GM18507 (cell line): ENCODE data around the gene KIF26B.
"Not testable (repeated sequence)": the region's sequence is repeated elsewhere in the genome, so short reads cannot be mapped to it uniquely, and the experiment has no call there.

Experiments
- DNase-seq: peaks from one replicate; pipeline ENCODE4 v3.0.0; 2011; ENCODE audit warnings: low read depth; ENCODE audit not compliant: insufficient read length; ENCODE audit errors: extremely low spot score
- FAIRE-seq: peaks from 2 replicates; lab custom pipeline; 2011; peaks lifted over from hg19 to GRCh38; lab: Jason Lieb, UNC

The KIF26B gene

GRCh38 chr1:245710961-245711903 is 556.4 kb downstream of the KIF26B start:
- DNase-seq: no peak
- no peak for FAIRE-seq

- FAIRE-seq: not testable (repeated sequence)
These were observed 559.2 kb downstream of the KIF26B start for GRCh38 chr1:245714027-245714426.

GRCh38 chr1:245715291-245715701 is 560.5 kb downstream of the KIF26B start:
- no peak for DNase-seq
- no peak for FAIRE-seq

More at GRCh38 chr1:245714027-245714426, 559.2 kb downstream of the KIF26B start:
- DNase-seq: not testable (repeated sequence)

- FAIRE-seq: no peak
- DNase-seq: no peak
These were observed 561.2 kb downstream of the KIF26B start for GRCh38 chr1:245715970-245716369.

- no peak for FAIRE-seq
- no peak for DNase-seq
These were observed 561.8 kb downstream of the KIF26B start for GRCh38 chr1:245716561-245716960.

GRCh38 chr1:245717611-245718010 is 562.8 kb downstream of the KIF26B start:
- DNase-seq (no peak), FAIRE-seq (no peak)

- no peak for FAIRE-seq
These were observed 563.3 kb downstream of the KIF26B start for GRCh38 chr1:245718123-245718522.

GRCh38 chr1:245718951-245719350 is 564.2 kb downstream of the KIF26B start:
- no peak for DNase-seq
- FAIRE-seq: no peak

More at GRCh38 chr1:245718123-245718522, 563.3 kb downstream of the KIF26B start:
- DNase-seq: no peak

- DNase-seq (no peak), FAIRE-seq (no peak)
These were observed 566.7 kb downstream of the KIF26B start for GRCh38 chr1:245721488-245721887.

- DNase-seq, FAIRE-seq: not testable (repeated sequence)
These were observed 573.2 kb downstream of the KIF26B start for GRCh38 chr1:245728035-245728434.

- DNase-seq (no peak), FAIRE-seq (no peak)
These were observed 576.0 kb downstream of the KIF26B start for GRCh38 chr1:245730801-245731200.

- not testable (repeated sequence) for FAIRE-seq, DNase-seq
These were observed 585.6 kb downstream of the KIF26B start for GRCh38 chr1:245740336-245740735.

- FAIRE-seq (no peak), DNase-seq (no peak)
These were observed 588.1 kb downstream of the KIF26B start for GRCh38 chr1:245742896-245743295.

- FAIRE-seq: no peak
These were observed 593.5 kb downstream of the KIF26B start for GRCh38 chr1:245748240-245748639.

GRCh38 chr1:245748646-245749045 is 593.9 kb downstream of the KIF26B start:
- FAIRE-seq (no peak), DNase-seq (no peak)

More at GRCh38 chr1:245748240-245748639, 593.5 kb downstream of the KIF26B start:
- no peak for DNase-seq

GRCh38 chr1:245749053-245749452 is 594.3 kb downstream of the KIF26B start:
- no peak for FAIRE-seq
- no peak for DNase-seq

GRCh38 chr1:245750261-245750660 is 595.5 kb downstream of the KIF26B start:
- DNase-seq (no peak), FAIRE-seq (no peak)

GRCh38 chr1:245751116-245751515 is 596.3 kb downstream of the KIF26B start:
- DNase-seq (no peak), FAIRE-seq (no peak)

- FAIRE-seq (no peak), DNase-seq (no peak)
These were observed 597.1 kb downstream of the KIF26B start for GRCh38 chr1:245751726-245752470.

GRCh38 chr1:245752561-245752960 is 597.8 kb downstream of the KIF26B start:
- no peak for FAIRE-seq

More at GRCh38 chr1:245752561-245752960, 597.8 kb downstream of the KIF26B start:
- DNase-seq: no peak
